Epithelial cell of proximal tubule (primary cell): Measurements from ENCODE around the gene SLC9A8. TPM values are rescaled to one million over a fixed set of nuclear protein-coding genes. Genes with fewer than 3 reads are reported as not detected.
A peak's percentile ranks its signal among the peaks of the same experiment; 100 is the strongest.
"Not testable (repeated sequence)": the region's sequence is repeated elsewhere in the genome, so short reads cannot be mapped to it uniquely, and the experiment has no call there.

Source experiments
- DNase-seq: peaks from one replicate; pipeline ENCODE4 v3.0.0-alpha.2; 2011; ENCODE audit warnings: low read depth
- H3K4me3 ChIP-seq: 2 replicates; pipeline ENCODE4 v1.5.1; 2011; ENCODE audit warnings: low read depth, mild to moderate bottlenecking, low read length
- total RNA-seq: library from RNA; depleted of rRNA; stranded (reverse); fragments of >200 nt; gene quantifications from 2 replicates; pipeline ENCODE4 v1.2.3, GENCODE V29; 2015
- TF ChIP-seq, protein P1 (sequence below): conservative IDR thresholded peaks from 2 replicates; pipeline ENCODE4 v1.5.1; 2012; ENCODE audit warnings: low read depth, mild to moderate bottlenecking, low read length

SLC9A8 gene
- total RNA-seq, 1 donor from 2014 or later, result 4.2 TPM

- TF ChIP-seq, protein P1, sequence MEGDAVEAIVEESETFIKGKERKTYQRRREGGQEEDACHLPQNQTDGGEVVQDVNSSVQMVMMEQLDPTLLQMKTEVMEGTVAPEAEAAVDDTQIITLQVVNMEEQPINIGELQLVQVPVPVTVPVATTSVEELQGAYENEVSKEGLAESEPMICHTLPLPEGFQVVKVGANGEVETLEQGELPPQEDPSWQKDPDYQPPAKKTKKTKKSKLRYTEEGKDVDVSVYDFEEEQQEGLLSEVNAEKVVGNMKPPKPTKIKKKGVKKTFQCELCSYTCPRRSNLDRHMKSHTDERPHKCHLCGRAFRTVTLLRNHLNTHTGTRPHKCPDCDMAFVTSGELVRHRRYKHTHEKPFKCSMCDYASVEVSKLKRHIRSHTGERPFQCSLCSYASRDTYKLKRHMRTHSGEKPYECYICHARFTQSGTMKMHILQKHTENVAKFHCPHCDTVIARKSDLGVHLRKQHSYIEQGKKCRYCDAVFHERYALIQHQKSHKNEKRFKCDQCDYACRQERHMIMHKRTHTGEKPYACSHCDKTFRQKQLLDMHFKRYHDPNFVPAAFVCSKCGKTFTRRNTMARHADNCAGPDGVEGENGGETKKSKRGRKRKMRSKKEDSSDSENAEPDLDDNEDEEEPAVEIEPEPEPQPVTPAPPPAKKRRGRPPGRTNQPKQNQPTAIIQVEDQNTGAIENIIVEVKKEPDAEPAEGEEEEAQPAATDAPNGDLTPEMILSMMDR, result no peak
- DNase-seq, result peak; percentile 97
- no peak overlapping the region for H3K4me3 ChIP-seq
Measured at GRCh38 chr20:49768204-49769047, 44.2 kb upstream of the SLC9A8 start.

GRCh38 chr20:49769048-49769581, 43.5 kb upstream of the SLC9A8 start:
- TF ChIP-seq, protein P1, result no peak
- H3K4me3 ChIP-seq, result no peak overlapping the region
- no peak for DNase-seq

- TF ChIP-seq, protein P1, result no peak
- no peak for DNase-seq
- no peak overlapping the region for H3K4me3 ChIP-seq
Measured at GRCh38 chr20:49770634-49771033, 42.0 kb upstream of the SLC9A8 start.

DNA sequence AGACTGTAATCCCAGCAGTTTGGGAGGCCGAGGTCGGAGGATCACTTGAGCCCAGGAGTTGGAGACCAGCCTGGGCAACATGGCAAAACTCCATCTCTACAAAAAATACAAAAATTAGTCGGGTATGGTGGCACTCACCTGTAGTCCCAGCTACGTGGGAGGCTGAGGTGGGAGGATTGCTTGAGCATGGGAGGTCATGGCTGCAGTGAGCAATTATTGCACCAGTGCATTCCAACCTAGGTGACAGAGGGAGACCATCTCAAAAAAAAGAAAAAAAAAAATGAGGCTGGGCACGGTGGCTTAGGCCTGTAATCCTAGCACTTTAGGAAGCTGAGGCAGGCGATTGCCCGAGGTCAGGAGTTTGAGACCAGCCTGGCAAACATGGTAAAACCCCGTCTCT, 38.4 kb upstream of the SLC9A8 start:
- not testable (repeated sequence) for DNase-seq, H3K4me3 ChIP-seq

DNA sequence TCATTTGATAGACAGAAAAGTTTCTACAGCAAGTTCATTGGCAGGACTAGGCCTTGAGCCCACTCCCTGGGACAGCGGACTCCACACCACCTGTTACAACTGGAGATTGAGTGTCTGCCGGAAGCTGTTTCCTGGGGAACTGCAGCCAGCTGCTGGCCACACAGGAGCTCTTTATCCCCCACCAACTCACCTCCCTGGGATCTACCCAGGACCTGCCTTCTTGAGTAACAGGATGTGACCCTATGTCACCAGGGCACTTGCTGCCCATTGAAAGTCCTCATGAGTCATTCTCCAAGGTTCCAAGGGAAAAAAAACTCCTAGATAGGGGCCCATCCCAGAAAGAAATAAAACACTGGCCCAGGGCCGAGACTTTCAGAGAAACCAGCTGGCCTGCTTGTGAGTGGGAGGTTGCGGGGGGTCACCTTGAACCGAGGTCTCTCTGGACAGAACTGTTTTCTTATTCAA, 37.4 kb upstream of the SLC9A8 start:
- DNase-seq, result peak; percentile 96
- H3K4me3 ChIP-seq, result peak overlapping the region; percentile 23
- TF ChIP-seq, protein P1, result no peak

- TF ChIP-seq, protein P1, result no peak
- no peak overlapping the region for H3K4me3 ChIP-seq
- no peak for DNase-seq
Measured at GRCh38 chr20:49779972-49780371, 32.7 kb upstream of the SLC9A8 start.

GRCh38 chr20:49781676-49782075, 31.0 kb upstream of the SLC9A8 start:
- no peak overlapping the region for H3K4me3 ChIP-seq
- TF ChIP-seq, protein P1, result no peak
- no peak for DNase-seq

- not testable (repeated sequence) for H3K4me3 ChIP-seq, DNase-seq
Measured at GRCh38 chr20:49782439-49782838, 30.2 kb upstream of the SLC9A8 start.

- not testable (repeated sequence) for DNase-seq, H3K4me3 ChIP-seq
Measured at GRCh38 chr20:49783021-49783995, 29.3 kb upstream of the SLC9A8 start.
